Measurements from ENCODE around the gene ROR2.

DNA sequence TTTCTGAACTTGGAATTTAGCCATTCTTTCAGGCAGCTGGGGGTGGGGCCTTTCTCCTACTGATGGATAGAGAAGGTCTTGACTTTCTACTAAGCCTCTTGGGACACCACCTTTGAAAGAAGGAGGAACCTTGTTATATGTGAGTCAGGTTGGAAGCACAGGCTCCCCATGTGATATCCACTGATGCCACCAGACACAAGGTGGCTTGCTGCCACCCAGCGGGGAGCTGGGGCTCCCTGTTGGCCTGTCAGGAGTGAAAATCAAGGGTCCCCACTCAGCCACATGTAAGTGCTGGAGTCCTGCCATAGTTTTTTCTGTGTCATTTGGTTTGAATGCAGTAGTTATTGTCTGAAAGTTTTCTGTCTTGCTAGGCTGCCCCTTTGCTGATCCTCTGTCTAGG is 274.0 kb downstream of the ROR2 start:
- peak; percentile 15 for TF ChIP-seq CTCF (IDR thresholded peaks at IDR 0.05; ENCODE audit: insufficient read depth, low read length, poor library complexity, severe bottlenecking)
- no peak for TF ChIP-seq EZH2phosphoT487 (conservative IDR thresholded peaks at IDR 0.05; ENCODE audit: low read length)
